ENCODE results near the gene SRSF6.
"Not testable (repeated sequence)": the region's sequence is repeated elsewhere in the genome, so short reads cannot be mapped to it uniquely, and the experiment has no call there.

The SRSF6 gene

GRCh38 chr20:43490038-43490437, 32.3 kb downstream of the SRSF6 start:
- DNase-seq: no peak

GRCh38 chr20:43492101-43492500, 34.4 kb downstream of the SRSF6 start:
- no peak for DNase-seq

GRCh38 chr20:43495388-43495787, 37.7 kb downstream of the SRSF6 start:
- no peak for DNase-seq

GRCh38 chr20:43502021-43502420, 44.3 kb downstream of the SRSF6 start:
- not testable (repeated sequence) for DNase-seq

GRCh38 chr20:43506238-43506637, 48.5 kb downstream of the SRSF6 start:
- no peak for DNase-seq

- no peak for DNase-seq
Measured at GRCh38 chr20:43507150-43508080, 49.7 kb downstream of the SRSF6 start, which contains the start of gene L3MBTL1. Gene L3MBTL1, plus strand, starts transcription at chr20:43507697. Its CDS starts 5,807 bp downstream, at chr20:43513504.

- DNase-seq: no peak
Measured at GRCh38 chr20:43508106-43508505, 50.4 kb downstream of the SRSF6 start.

GRCh38 chr20:43508604-43509040, 50.9 kb downstream of the SRSF6 start:
- no peak for DNase-seq

- DNase-seq: no peak
Measured at GRCh38 chr20:43511879-43512278, 54.2 kb downstream of the SRSF6 start.

- DNase-seq: no peak
Measured at GRCh38 chr20:43513372-43513930, 55.8 kb downstream of the SRSF6 start.
